Neuronal stem cell (in vitro differentiated cells): ENCODE data around the gene TNIK.

Source experiments
- DNase-seq: peaks from one replicate; pipeline ENCODE4 v3.0.0-alpha.2; 2013; ENCODE audit warnings: low spot score
- H2AFZ ChIP-seq: one replicate; pipeline ENCODE4 v1.6.1; 2013; ENCODE audit warnings: mild to moderate bottlenecking, low read length, inconsistent platforms
- H2AK5ac ChIP-seq: 2 replicates; pipeline ENCODE4 v1.6.1; 2013; ENCODE audit warnings: low read depth, mild to moderate bottlenecking, inconsistent platforms, low read length, moderate library complexity, mixed read lengths
- H2BK120ac ChIP-seq: 2 replicates; pipeline ENCODE4 v1.6.1; 2013; ENCODE audit warnings: low read depth, mild to moderate bottlenecking, inconsistent platforms, low read length, moderate library complexity, mixed read lengths
- H2BK12ac ChIP-seq: one replicate; pipeline ENCODE4 v1.6.1; 2013; ENCODE audit warnings: low read length, inconsistent platforms
- H2BK15ac ChIP-seq: 2 replicates; pipeline ENCODE4 v1.6.1; 2013; ENCODE audit warnings: mild to moderate bottlenecking, low read length, inconsistent platforms, mixed read lengths
- H2BK5ac ChIP-seq: one replicate; pipeline ENCODE4 v1.6.1; 2013; ENCODE audit warnings: inconsistent platforms, mild to moderate bottlenecking, low read length, moderate library complexity
- H3K14ac ChIP-seq: one replicate; pipeline ENCODE4 v1.6.1; 2013; ENCODE audit warnings: low read length, inconsistent platforms
- H3K18ac ChIP-seq: 2 replicates; pipeline ENCODE4 v1.6.1; 2013; ENCODE audit warnings: low read length, inconsistent platforms
- H3K23ac ChIP-seq: 2 replicates; pipeline ENCODE4 v1.6.1; 2013; ENCODE audit warnings: low read depth, mild to moderate bottlenecking, mixed read lengths, low read length, inconsistent platforms; ENCODE audit not compliant: poor library complexity
- H3K27ac ChIP-seq: replicated peaks from 3 replicates; pipeline ENCODE4 v1.5.1; 2013; ENCODE audit warnings: low read length, inconsistent platforms
- H3K27me3 ChIP-seq, 3 experiments: 2 replicates each; pipeline ENCODE4 v1.6.1; 2013; ENCODE audit warnings: low read length in 3 of 3, mild to moderate bottlenecking in 2 of 3, inconsistent platforms in 1 of 3, low read depth in 1 of 3, mixed read lengths in 1 of 3, moderate library complexity in 1 of 3; ENCODE audit not compliant: control insufficient read depth in 3 of 3, insufficient read depth in 3 of 3
- H3K36me3 ChIP-seq, 2 donors: replicated peaks in 1 of 2; 2 replicates each; pipeline ENCODE4 v1.6.1; 2013; ENCODE audit warnings: low read length in 2 of 2; ENCODE audit not compliant: control insufficient read depth in 2 of 2, insufficient read depth in 2 of 2
- H3K4ac ChIP-seq: 2 replicates; pipeline ENCODE4 v1.6.1; 2013; ENCODE audit warnings: inconsistent platforms, mild to moderate bottlenecking, low read length, moderate library complexity
- H3K4me1 ChIP-seq, 2 donors: 1 replicate in 1 of 2; 2 replicates in 1 of 2; pipeline ENCODE4 v1.6.1; 2013; ENCODE audit warnings: low read length in 2 of 2, low read depth in 1 of 2; ENCODE audit not compliant: control insufficient read depth in 2 of 2, insufficient read depth in 1 of 2
- H3K4me2 ChIP-seq: one replicate; pipeline ENCODE4 v1.6.1; 2013; ENCODE audit warnings: mild to moderate bottlenecking, low read length, inconsistent platforms; ENCODE audit not compliant: insufficient read depth, poor library complexity, severe bottlenecking
- H3K4me3 ChIP-seq, 2 donors: 2 replicates each; pipeline ENCODE4 v1.5.1; 2013; ENCODE audit warnings: low read length in 2 of 2, mild to moderate bottlenecking in 2 of 2, inconsistent platforms in 1 of 2, moderate library complexity in 1 of 2
- H3K79me1 ChIP-seq: one replicate; pipeline ENCODE4 v1.6.1; 2013; ENCODE audit warnings: low read depth, mild to moderate bottlenecking, inconsistent platforms, low read length, moderate library complexity
- H3K9ac ChIP-seq: one replicate; pipeline ENCODE4 v1.6.1; 2013; ENCODE audit warnings: mild to moderate bottlenecking, low read depth, low read length, inconsistent platforms; ENCODE audit not compliant: poor library complexity
- H3K9me3 ChIP-seq, 2 donors: replicated peaks in 1 of 2; 2 replicates each; pipeline versions ENCODE3 to v1.6.1; 2013; ENCODE audit warnings: low read length in 2 of 2, mild to moderate bottlenecking in 2 of 2, inconsistent platforms in 1 of 2, low read depth in 1 of 2, mixed read lengths in 1 of 2, moderate library complexity in 1 of 2; ENCODE audit not compliant: control insufficient read depth in 2 of 2, insufficient read depth in 1 of 2
- H4K8ac ChIP-seq: one replicate; pipeline ENCODE4 v1.6.1; 2013; ENCODE audit warnings: low read depth, mild to moderate bottlenecking, inconsistent platforms, low read length, moderate library complexity
- H4K91ac ChIP-seq: one replicate; pipeline ENCODE4 v1.6.1; 2013; ENCODE audit warnings: low read length, low read depth, mild to moderate bottlenecking, inconsistent platforms; ENCODE audit not compliant: poor library complexity
- WGBS, 2 donors: extraction: QIAGEN DNeasy Blood & Tissue Kit; methylation state at CpG; one replicate each; pipeline ENCODE4 v1.1.7; 2013; ENCODE audit warnings: missing lambda C conversion rate in 2 of 2, mixed read lengths in 1 of 2; ENCODE audit not compliant: insufficient read length in 2 of 2, insufficient replicate concordance in 1 of 2; ENCODE audit errors: extremely low coverage in 2 of 2; 5-methylcytosine and 5-hydroxymethylcytosine counted together

The TNIK gene

DNA sequence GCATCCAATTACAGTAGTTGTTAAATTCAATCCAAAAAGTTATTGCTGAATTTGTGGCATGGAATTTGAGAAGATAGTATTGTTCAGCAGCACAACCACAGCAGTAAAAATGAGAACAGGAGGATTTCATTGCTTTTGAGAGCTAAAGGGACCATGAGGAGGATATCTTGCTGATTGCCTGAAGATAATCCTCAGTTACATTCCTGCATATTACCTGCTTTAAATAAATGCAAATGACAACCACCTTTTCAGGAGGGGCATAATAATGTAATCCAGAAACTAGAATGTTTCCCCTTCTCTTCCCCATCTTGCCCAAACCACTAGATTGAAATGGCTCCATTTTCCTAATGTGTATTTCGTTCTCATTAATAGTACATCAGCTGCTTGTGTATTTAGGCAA, 398.5 kb downstream of the TNIK start:
- DNase-seq, result no peak
- Histone ChIP-seq H3K27ac (no peak overlapping the region), H2AK5ac (no peak overlapping the region), H4K91ac (no peak overlapping the region), H3K4me3 (no peak overlapping the region), H4K8ac (no peak overlapping the region), H3K36me3 (peaks cover 0 to 57% of the 10 kb centered on the region in 2 donors), H3K9me3 (no peaks in the 10 kb centered on the region), H2BK120ac (no peak overlapping the region), H3K4ac (no peak overlapping the region), H3K4me2 (no peak overlapping the region), H2BK12ac (no peak overlapping the region), H2BK5ac (no peak overlapping the region), H3K23ac (no peak overlapping the region), H2BK15ac (no peak overlapping the region), H3K9ac (no peak overlapping the region), H3K18ac (no peak overlapping the region), H3K79me1 (no peaks in the 10 kb centered on the region), H3K4me1 (no peaks in the 10 kb centered on the region), H3K27me3 (no peaks in the 10 kb centered on the region), H2AFZ (no peak overlapping the region), H3K14ac (no peak overlapping the region)
- no CpG with 5 or more reads among the region's 1 CpG for WGBS, 2 donors

DNA sequence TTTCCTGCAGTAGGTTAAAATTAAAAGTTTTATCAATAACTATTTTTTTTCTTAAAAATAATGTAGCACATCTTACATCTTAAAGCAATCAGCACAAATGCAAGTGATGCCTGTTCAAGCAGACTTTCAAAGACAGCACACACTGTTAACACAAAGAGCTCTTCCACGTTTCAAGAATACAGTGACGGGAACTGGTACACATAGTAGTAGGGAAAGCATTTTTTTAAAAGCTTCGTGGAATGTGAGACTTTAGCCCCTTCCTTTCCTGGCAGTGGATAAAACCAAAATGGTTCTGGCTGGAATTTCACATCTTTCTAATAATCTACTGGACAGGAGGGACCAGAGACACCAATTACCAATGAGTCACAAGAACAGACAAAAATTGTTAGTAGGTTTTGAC, 400.2 kb downstream of the TNIK start:
- no peak overlapping the region for H3K27ac ChIP-seq
- no peak overlapping the region for H2BK15ac ChIP-seq
- no peak overlapping the region for H3K18ac ChIP-seq
- no peaks in the 10 kb centered on the region for H3K9me3 ChIP-seq
- H2BK5ac ChIP-seq, result no peak overlapping the region
- H2BK120ac ChIP-seq, result no peak overlapping the region
- H3K79me1 ChIP-seq, result no peaks in the 10 kb centered on the region
- no peak overlapping the region for H2AFZ ChIP-seq
- H2BK12ac ChIP-seq, result no peak overlapping the region
- peaks cover 0 to 3% of the 10 kb centered on the region in 2 donors for H3K4me1 ChIP-seq
- H3K4me3 ChIP-seq, result no peak overlapping the region
- DNase-seq, result no peak
- H4K91ac ChIP-seq, result no peak overlapping the region
- H3K23ac ChIP-seq, result no peak overlapping the region
- no peak overlapping the region for H3K4me2 ChIP-seq
- no peak overlapping the region for H2AK5ac ChIP-seq
- no peaks in the 10 kb centered on the region for H3K27me3 ChIP-seq
- no peak overlapping the region for H3K14ac ChIP-seq
- no CpG with 5 or more reads among the region's 3 CpGs for whole genome bisulfite sequencing, 2 donors
- no peak overlapping the region for H3K9ac ChIP-seq
- H4K8ac ChIP-seq, result no peak overlapping the region
- H3K4ac ChIP-seq, result no peak overlapping the region
- H3K36me3 ChIP-seq, result peaks cover 0 to 39% of the 10 kb centered on the region in 2 donors

DNA sequence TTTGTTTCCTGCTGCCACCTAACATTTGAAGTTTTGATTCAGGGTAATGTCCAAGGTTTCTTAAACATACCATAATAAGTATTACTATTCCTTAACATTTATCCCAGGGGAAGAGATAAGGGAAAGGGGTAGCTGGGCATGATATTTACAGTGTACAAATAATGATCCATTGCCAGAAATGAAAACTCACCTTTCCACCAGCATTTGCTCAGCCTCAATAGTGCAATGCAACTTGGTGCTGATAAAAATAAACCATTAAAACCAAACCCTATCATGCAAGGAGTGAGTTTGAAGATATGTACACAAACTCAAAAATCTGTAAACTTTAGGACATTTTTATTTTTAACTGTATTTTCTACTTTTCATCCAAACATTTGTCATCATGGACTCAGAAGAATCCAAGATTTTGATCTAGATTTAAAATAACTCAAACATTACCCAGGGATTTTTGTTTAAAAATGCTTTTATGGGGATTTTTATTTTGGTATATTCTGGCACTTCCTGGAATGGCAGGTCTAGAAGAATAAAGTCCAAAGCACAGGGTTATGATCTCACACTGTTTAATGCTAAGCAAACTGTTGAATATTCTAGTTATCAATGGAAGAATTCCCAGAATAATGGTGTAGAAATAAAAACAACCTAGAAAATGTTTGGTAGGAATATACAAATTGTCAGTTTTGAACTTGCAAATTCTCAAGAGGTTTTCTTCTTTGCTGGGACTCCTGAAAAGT, 401.2 kb downstream of the TNIK start:
- no peak for DNase-seq
- peaks cover 0 to 29% of the 10 kb centered on the region in 2 donors for H3K36me3 ChIP-seq
- no peak overlapping the region for H4K91ac ChIP-seq
- H2BK12ac ChIP-seq, result no peak overlapping the region
- H3K4me3 ChIP-seq, result no peak overlapping the region
- H3K18ac ChIP-seq, result no peak overlapping the region
- no peak overlapping the region for H2AFZ ChIP-seq
- no peak overlapping the region for H2BK120ac ChIP-seq
- H3K4me1 ChIP-seq, result peaks cover 0 to 3% of the 10 kb centered on the region in 2 donors
- no peaks in the 10 kb centered on the region for H3K27me3 ChIP-seq
- no peak overlapping the region for H4K8ac ChIP-seq
- H2BK5ac ChIP-seq, result no peak overlapping the region
- H3K9ac ChIP-seq, result no peak overlapping the region
- no peak overlapping the region for H3K23ac ChIP-seq
- no peak overlapping the region for H3K14ac ChIP-seq
- no peaks in the 10 kb centered on the region for H3K9me3 ChIP-seq
- H3K4me2 ChIP-seq, result no peak overlapping the region
- no peak overlapping the region for H2AK5ac ChIP-seq
- H2BK15ac ChIP-seq, result no peak overlapping the region
- no peak overlapping the region for H3K27ac ChIP-seq
- no peak overlapping the region for H3K4ac ChIP-seq
- H3K79me1 ChIP-seq, result no peaks in the 10 kb centered on the region

DNA sequence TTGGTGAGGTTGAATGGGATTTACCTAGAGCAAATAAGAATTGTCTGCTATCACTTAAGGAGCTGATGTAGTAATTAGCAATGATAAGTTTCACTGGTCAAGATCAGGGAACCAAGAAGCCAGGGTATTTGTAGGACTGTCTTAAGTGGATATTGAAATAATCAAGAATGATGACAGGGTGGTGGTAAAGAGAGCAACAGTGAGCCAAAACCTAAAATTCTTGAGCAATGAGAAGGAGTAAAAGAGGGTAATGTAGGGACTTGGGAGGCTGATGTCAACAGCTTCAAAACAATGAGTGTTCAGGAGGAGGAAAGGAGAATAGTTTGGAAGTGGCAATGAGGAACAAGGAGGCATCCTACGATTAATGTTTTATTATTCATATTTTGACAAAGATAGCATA, 402.1 kb downstream of the TNIK start:
- H3K23ac ChIP-seq, result no peak overlapping the region
- H3K27ac ChIP-seq, result no peak overlapping the region
- H2BK12ac ChIP-seq, result no peak overlapping the region
- H4K8ac ChIP-seq, result no peak overlapping the region
- H4K91ac ChIP-seq, result no peak overlapping the region
- no peak overlapping the region for H2AFZ ChIP-seq
- no peak overlapping the region for H3K4me3 ChIP-seq
- WGBS, 2 donors, result no CpG with 5 or more reads among the region's 1 CpG
- H3K27me3 ChIP-seq, result no peaks in the 10 kb centered on the region
- peaks cover 0 to 3% of the 10 kb centered on the region in 2 donors for H3K4me1 ChIP-seq
- DNase-seq, result no peak
- H3K4me2 ChIP-seq, result no peak overlapping the region
- H2BK5ac ChIP-seq, result no peak overlapping the region
- no peak overlapping the region for H3K9ac ChIP-seq
- H3K4ac ChIP-seq, result no peak overlapping the region
- no peaks in the 10 kb centered on the region for H3K9me3 ChIP-seq
- H3K36me3 ChIP-seq, result peaks cover 0 to 20% of the 10 kb centered on the region in 2 donors
- H2AK5ac ChIP-seq, result no peak overlapping the region
- H3K18ac ChIP-seq, result no peak overlapping the region
- no peak overlapping the region for H3K14ac ChIP-seq
- no peak overlapping the region for H2BK15ac ChIP-seq
- no peak overlapping the region for H2BK120ac ChIP-seq
- no peaks in the 10 kb centered on the region for H3K79me1 ChIP-seq
